Esophagus (tissue), 2 donors: ENCODE results near the gene CRB1. TPM values are rescaled to one million over a fixed set of nuclear protein-coding genes. Genes with fewer than 3 reads are reported as not detected.
"Not testable (repeated sequence)": the region's sequence is repeated elsewhere in the genome, so short reads cannot be mapped to it uniquely, and the experiment has no call there.

Source experiments
- H3K27ac ChIP-seq, 2 donors: one replicate each; pipeline ENCODE4 v1.5.1; 2013; ENCODE audit warnings: low read depth in 2 of 2, mild to moderate bottlenecking in 2 of 2, inconsistent platforms in 1 of 2, low read length in 1 of 2, moderate library complexity in 1 of 2
- H3K27me3 ChIP-seq, 2 donors: one replicate each; pipeline ENCODE4 v1.6.1; 2013; ENCODE audit warnings: low read length in 2 of 2, control low read depth in 1 of 2, mild to moderate bottlenecking in 1 of 2; ENCODE audit not compliant: insufficient read depth in 2 of 2, control insufficient read depth in 1 of 2
- H3K36me3 ChIP-seq, 2 donors: one replicate each; pipeline ENCODE4 v1.6.1; 2013; ENCODE audit warnings: low read length in 1 of 2; ENCODE audit not compliant: control insufficient read depth in 2 of 2, insufficient read depth in 2 of 2
- H3K4me1 ChIP-seq, 2 donors: one replicate each; pipeline ENCODE4 v1.6.1; 2013; ENCODE audit warnings: low read length in 1 of 2; ENCODE audit not compliant: control insufficient read depth in 2 of 2, insufficient read depth in 2 of 2
- H3K4me3 ChIP-seq, 2 donors: one replicate each; pipeline ENCODE4 v1.5.1; 2013; ENCODE audit warnings: low read length in 2 of 2, mild to moderate bottlenecking in 2 of 2, low read depth in 1 of 2, moderate library complexity in 1 of 2
- H3K9me3 ChIP-seq, 2 donors: one replicate each; pipeline ENCODE4 v1.6.1; 2013; ENCODE audit warnings: mild to moderate bottlenecking in 2 of 2, low read depth in 1 of 2, low read length in 1 of 2, moderate library complexity in 1 of 2; ENCODE audit not compliant: control insufficient read depth in 2 of 2, insufficient read depth in 1 of 2
- WGBS, 2 donors: extraction: QIAGEN DNeasy Blood & Tissue Kit; methylation state at CpG; one replicate each; pipeline ENCODE4 v1.1.7; 2013; 5-methylcytosine and 5-hydroxymethylcytosine counted together
- polyA plus RNA-seq, 2 donors: library from polyadenylated mRNA; stranded (reverse); fragments of 200-250 nt; gene quantifications; one replicate each; pipeline ENCODE4 v1.2.3, GENCODE V29; 2013
- donor health status: healthy with polysubstance abuse.
- donor health status: Bipolar disorder and iron deficiency.

Gene CRB1
- polyA plus RNA-seq, 2 donors = 0.01 TPM; not detected in 1

DNA sequence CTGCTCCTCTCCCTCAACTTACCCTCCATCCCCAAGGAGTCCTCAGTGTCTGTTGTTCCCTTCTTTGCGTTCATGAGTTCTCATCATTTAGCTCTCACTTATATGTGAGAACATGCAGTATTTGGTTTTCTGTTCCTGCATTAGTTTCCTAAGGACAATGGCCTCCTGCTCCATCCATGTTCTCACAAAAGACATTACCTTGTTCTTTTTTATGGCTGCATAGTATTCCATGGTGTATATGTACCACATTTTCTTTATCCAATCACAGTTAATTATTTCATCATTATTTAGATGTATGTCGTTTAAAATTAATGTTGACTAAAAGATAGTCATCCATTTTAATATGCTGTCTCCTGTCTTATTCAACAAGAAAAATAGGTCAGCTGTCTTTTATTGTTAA, 134.1 kb downstream of the CRB1 start:
- H3K4me3 ChIP-seq = no peak overlapping the region
- WGBS, 2 donors = 96 to 98% methylated on average over 2 of the region's 2 CpGs

DNA sequence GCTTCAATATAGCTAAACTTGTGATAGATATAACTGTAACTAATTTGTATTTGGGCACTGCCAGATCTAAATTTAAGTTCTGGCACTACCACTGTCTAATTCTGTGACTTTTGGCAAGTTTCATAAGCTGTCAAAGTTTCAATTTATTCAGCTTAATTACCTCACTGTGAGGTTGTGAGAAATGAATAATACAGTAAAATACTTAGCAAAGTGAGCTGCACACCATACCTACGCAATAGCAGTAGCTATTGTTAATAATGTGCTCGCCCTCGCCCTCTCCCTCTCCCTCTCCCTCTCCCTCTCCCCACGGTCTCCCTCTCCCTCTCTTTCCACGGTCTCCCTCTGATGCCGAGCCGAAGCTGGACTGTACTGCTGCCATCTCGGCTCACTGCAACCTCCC, 136.7 kb downstream of the CRB1 start:
- not testable (repeated sequence) for H3K36me3 ChIP-seq, H3K27ac ChIP-seq, H3K9me3 ChIP-seq, H3K4me3 ChIP-seq, H3K4me1 ChIP-seq, H3K27me3 ChIP-seq
- WGBS, 2 donors = 88 to 90% methylated on average over 4 to 5 of the region's 8 CpGs

More for the DNA sequence above, 134.1 kb downstream of the CRB1 start:
- no peaks in the 10 kb centered on the region for H3K4me1 ChIP-seq
- H3K27ac ChIP-seq = no peak overlapping the region
- H3K9me3 ChIP-seq = no peaks in the 10 kb centered on the region
- H3K27me3 ChIP-seq = no peaks in the 10 kb centered on the region
- H3K36me3 ChIP-seq = no peaks in the 10 kb centered on the region

DNA sequence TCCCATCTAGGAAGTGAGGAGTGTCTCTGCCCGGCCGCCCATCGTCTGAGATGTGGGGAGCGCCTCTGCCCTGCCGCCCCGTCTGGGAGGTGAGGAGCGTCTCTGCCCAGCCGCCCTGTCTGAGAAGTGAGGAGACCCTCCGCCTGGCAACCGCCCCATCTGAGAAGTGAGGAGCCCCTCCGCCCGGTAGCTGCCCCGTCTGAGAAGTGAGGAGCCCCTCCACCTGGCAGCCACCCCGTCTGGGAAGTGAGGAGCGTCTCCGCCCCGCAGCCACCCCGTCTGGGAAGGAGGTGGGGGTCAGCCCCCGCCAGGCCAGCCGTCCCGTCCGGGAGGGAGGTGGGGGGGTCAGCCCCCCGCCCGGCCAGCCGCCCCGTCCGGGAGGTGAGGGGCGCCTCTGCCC, 137.6 kb downstream of the CRB1 start:
- H3K9me3 ChIP-seq, H3K27ac ChIP-seq, H3K36me3 ChIP-seq, H3K4me1 ChIP-seq, H3K27me3 ChIP-seq, H3K4me3 ChIP-seq: not testable (repeated sequence)
- WGBS, 2 donors = 92 to 97% methylated on average over 10 to 27 of the region's 28 CpGs

DNA sequence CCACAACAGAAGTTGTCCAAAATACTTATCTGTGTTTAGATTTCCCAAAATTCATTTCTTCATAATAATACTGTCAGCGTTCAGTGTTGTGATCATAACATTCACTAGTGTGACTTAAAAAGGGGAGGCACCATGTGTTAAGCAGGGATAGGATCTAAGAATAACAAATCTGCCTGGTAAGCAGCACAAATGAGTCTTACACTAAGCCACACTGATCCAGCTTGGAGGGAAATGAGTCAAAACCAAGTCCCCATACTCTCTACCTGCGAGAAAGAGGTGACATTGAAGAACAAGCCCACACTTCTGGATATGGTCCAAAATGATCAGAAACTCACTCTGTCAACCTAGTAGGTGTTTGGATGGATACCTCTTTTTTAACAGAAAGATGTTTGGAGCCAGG, 145.5 kb downstream of the CRB1 start:
- 54 to 71% methylated on average over 2 of the region's 2 CpGs for WGBS, 2 donors
- Histone ChIP-seq H3K4me3 (no peak overlapping the region), H3K9me3 (no peaks in the 10 kb centered on the region), H3K36me3 (no peaks in the 10 kb centered on the region), H3K4me1 (no peaks in the 10 kb centered on the region), H3K27ac (no peak overlapping the region), H3K27me3 (no peaks in the 10 kb centered on the region)

DNA sequence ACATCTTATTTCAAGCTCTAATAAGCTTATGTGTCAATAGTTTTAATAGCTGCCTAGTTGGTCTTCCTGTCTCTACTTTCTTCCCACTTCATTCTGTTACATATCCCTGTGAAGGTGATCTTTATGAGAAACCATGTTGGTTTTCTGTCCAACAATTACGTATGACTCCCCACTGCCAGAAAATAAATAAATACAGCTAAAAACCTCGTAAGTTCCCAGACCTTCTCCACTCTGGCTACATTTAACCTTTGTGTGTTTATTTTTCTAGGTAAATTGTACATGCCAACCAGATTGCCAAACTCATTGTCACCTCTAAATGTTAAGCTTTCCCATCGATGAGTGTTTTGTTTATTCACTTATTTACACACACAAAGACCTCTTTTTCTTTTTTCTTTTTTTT, 147.2 kb downstream of the CRB1 start:
- WGBS, 2 donors = 57 to 59% methylated on average over 3 of the region's 3 CpGs
- Histone ChIP-seq H3K27ac (no peak overlapping the region), H3K4me3 (no peak overlapping the region), H3K9me3 (no peaks in the 10 kb centered on the region), H3K36me3 (no peaks in the 10 kb centered on the region), H3K4me1 (no peaks in the 10 kb centered on the region), H3K27me3 (no peaks in the 10 kb centered on the region)

DNA sequence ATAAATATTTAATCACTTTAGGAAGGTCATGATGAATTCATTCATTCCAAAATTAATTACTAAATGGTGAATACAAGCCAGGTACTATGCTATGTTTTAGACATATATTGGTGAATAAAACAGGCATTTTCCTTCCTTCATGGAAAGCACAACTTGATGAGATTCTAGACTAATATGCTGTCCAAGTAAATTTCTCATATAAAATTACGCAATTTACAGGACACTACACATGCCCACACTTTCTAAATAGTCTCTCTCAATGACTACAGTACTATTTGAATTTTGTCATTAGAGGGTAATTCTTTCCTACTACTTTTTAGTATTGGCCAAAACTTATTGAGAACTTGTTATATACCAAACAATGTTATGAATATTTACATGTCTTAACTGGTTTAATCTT, 150.6 kb downstream of the CRB1 start:
- 90 to 93% methylated on average over 1 of the region's 1 CpG for whole genome bisulfite sequencing, 2 donors
- no peaks in the 10 kb centered on the region for H3K4me1 ChIP-seq

DNA sequence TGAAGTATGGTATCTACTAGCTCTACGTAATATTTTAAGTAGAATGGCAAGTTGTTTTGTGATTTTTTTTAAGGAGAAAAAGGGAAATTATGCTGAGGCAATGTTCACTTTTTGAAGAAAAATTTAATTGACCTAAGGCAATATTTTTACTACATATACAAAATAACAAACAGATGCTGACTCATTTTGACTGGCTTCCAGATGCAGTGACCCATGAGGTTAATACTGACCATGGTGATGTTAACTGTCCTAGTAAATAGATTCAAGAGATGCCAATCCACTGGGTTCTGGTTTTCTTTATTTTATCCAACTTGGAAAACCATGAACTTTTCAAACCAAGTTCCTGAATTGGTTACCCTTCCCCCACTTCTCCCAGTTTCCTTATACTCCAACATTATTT, 154.9 kb downstream of the CRB1 start:
- H3K27me3 ChIP-seq = no peaks in the 10 kb centered on the region
- no peaks in the 10 kb centered on the region for H3K9me3 ChIP-seq
- H3K36me3 ChIP-seq = no peaks in the 10 kb centered on the region
- no peaks in the 10 kb centered on the region for H3K4me1 ChIP-seq
- no peak overlapping the region for H3K4me3 ChIP-seq
- no peak overlapping the region for H3K27ac ChIP-seq
- 89 to 92% methylated on average over 1 of the region's 1 CpG for WGBS, 2 donors

More for the DNA sequence above, 150.6 kb downstream of the CRB1 start:
- Histone ChIP-seq H3K9me3 (no peaks in the 10 kb centered on the region), H3K27me3 (no peaks in the 10 kb centered on the region), H3K36me3 (no peaks in the 10 kb centered on the region), H3K4me3 (no peak overlapping the region), H3K27ac (no peak overlapping the region)

DNA sequence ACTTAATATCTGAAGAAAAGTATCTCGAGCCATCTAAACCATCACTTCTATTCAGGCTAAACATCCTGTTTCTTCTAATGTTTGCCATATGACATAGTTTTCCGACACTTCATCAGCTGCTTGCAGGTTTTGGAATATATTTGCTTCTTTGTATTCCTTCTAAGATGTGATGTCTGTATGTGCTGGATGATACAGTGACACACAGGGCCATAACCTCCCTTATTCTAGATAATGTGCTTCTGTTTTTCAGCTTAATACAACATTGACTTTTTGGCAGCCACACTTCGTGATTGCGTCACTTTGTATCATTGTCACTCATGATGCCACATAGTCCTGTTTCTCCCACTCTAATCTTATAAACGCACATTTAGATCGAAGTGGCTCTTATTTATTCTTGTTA, 156.3 kb downstream of the CRB1 start:
- H3K4me3 ChIP-seq = no peak overlapping the region
- 78 to 81% methylated on average over 6 of the region's 6 CpGs for WGBS, 2 donors
- H3K9me3 ChIP-seq = no peaks in the 10 kb centered on the region
- H3K36me3 ChIP-seq = no peaks in the 10 kb centered on the region
- no peaks in the 10 kb centered on the region for H3K4me1 ChIP-seq
- H3K27me3 ChIP-seq = no peaks in the 10 kb centered on the region
- H3K27ac ChIP-seq = no peak overlapping the region

DNA sequence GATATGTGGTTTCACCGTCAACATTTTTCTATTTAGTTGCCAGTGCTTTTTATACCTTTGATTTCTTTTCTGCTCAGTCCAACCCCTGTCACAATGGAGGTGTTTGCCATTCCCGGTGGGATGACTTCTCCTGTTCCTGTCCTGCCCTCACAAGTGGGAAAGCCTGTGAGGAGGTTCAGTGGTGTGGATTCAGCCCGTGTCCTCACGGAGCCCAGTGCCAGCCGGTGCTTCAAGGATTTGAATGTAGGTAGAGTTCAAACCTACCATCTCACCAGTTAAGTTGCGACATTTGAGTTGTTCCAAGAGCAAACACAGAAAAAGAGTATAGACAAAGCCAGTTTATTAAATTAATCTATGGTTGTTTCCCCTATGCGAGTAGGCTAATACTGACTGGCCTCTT, 161.3 kb downstream of the CRB1 start:
- H3K9me3 ChIP-seq = no peaks in the 10 kb centered on the region
- H3K4me1 ChIP-seq = no peaks in the 10 kb centered on the region
- no peaks in the 10 kb centered on the region for H3K27me3 ChIP-seq
- H3K36me3 ChIP-seq = no peaks in the 10 kb centered on the region
- 84 to 85% methylated on average over 7 of the region's 7 CpGs for WGBS, 2 donors
- no peak overlapping the region for H3K27ac ChIP-seq
- no peak overlapping the region for H3K4me3 ChIP-seq

DNA sequence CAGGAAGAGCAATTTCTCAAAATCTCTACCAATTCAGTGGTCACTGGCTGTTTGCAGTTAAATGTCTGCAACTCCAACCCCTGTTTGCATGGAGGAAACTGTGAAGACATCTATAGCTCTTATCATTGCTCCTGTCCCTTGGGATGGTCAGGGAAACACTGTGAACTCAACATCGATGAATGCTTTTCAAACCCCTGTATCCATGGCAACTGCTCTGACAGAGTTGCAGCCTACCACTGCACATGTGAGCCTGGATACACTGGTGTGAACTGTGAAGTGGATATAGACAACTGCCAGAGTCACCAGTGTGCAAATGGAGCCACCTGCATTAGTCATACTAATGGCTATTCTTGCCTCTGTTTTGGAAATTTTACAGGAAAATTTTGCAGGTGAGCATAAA, 167.2 kb downstream of the CRB1 start:
- WGBS, 2 donors = 33 to 35% methylated on average over 1 of the region's 1 CpG

More for the DNA sequence above, 167.2 kb downstream of the CRB1 start:
- no peaks in the 10 kb centered on the region for H3K36me3 ChIP-seq
- no peak overlapping the region for H3K4me3 ChIP-seq
- H3K27ac ChIP-seq = no peak overlapping the region
- H3K4me1 ChIP-seq = no peaks in the 10 kb centered on the region
- no peaks in the 10 kb centered on the region for H3K27me3 ChIP-seq
- H3K9me3 ChIP-seq = no peaks in the 10 kb centered on the region
